CD4-positive, alpha-beta T cell treated with Interleukin-17A for 4 hours (primary cell): ENCODE measurements around the gene TINAGL1.

ENCODE experiments used
- DNase-seq: peaks from one replicate; pipeline ENCODE4 v3.0.0-alpha.2; 2020; ENCODE audit warnings: mixed read lengths

Gene TINAGL1

DNA sequence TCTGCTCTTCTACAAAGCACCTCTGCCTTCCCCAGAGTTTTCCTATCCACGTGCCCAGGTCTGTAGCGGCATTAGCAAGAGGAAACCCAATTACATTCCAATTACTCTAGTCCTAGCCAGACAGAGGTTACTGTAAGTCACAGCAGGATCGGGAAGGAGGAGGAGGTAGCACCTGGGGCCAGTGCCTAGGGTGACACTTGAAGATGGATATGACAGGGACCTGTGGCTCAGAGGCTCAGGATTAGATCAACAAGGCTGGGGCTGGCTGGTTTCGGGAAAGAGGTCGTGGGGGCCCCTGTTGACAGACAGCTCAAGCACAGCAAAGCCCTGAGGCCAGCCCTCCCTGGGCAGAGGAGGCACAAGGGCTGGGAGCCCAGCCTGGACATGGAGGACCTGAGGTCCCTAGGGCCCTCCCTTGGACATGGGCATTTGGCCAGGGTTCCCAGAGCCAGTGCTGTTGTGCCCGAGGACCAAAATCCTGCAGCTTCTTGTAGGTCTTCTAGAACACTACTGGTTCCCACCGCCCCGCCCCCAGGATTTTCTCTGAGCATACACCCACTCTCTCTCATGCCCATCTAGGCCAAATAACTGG, 38.2 kb downstream of the TINAGL1 start:
- DNase-seq, result no peak

DNA sequence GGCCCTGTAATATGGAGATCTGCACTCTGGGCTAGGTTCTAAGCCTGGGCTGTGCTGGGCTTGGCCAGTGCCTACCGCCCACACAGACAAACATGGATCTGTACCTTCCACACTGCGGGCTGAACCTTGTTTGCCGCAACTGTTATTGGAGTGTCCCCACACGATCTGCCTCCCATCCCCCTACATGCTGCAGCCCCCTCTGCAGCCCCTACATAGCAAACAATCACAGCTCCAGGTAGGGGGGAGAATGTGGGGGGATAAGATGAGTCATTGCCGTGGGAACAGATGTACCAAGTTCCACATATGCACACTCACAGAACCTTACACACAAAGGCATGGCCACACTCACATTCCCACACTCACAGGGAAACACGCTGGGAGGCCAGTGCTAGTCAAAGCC, 39.1 kb downstream of the TINAGL1 start:
- no peak for DNase-seq

DNA sequence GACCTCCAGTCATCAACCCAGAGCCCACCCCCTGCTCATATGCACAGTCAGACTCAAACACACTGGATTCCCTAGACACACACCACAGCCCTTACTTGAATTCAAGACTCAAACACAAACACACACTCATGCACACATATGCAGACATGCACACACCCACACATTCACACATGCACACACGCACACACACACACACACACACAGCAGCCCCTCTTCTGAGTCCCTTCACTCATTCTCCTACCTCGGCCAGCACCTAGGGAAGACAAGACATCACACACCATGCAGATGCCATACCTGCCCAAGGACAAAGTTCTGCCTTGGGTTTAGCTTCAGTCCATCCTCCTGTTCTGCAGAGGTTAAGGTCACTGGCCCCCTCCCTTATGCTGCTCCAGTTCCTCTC, 39.6 kb downstream of the TINAGL1 start:
- DNase-seq, result no peak

DNA sequence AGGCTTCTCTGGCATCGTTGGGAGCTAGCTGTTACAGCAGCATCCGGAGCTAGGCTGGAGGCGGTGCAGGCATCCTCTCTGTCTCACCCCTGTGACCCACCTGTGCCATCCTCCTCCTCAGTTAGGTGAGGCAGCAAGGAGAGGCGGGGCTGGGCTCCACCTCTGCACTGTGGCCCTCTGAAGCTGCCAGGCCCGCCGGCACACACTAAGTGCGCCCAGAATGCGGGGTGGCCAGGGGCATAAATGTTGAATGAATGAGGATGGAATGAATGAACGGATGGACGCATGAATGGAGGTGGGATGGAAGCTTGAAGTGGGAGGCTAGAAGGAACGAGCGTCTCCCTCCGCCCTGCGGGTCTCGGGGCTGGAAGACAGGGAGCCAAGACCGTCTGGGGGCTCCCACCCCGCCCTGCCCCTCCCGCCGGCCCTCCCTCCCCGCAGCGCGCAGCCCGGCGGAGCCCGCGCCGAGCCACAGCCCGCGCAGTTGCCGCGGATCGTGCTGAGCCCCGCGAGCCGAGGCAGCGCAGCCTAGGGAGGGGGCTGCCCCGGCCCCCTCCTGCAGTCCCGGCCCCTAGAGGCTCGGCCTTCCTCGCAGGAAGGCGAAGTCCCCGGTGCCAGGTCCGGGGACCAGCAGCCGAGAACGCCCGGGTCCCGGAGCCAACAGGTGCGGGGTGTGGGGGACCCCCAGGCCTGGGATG, 41.1 kb downstream of the TINAGL1 start, which contains the start of gene HCRTR1:
Gene HCRTR1, plus strand, starts transcription at position 472 of the 698 bp plus-strand sequence. CDS start 1,504 bp downstream, outside the sequence.
- no peak for DNase-seq

DNA sequence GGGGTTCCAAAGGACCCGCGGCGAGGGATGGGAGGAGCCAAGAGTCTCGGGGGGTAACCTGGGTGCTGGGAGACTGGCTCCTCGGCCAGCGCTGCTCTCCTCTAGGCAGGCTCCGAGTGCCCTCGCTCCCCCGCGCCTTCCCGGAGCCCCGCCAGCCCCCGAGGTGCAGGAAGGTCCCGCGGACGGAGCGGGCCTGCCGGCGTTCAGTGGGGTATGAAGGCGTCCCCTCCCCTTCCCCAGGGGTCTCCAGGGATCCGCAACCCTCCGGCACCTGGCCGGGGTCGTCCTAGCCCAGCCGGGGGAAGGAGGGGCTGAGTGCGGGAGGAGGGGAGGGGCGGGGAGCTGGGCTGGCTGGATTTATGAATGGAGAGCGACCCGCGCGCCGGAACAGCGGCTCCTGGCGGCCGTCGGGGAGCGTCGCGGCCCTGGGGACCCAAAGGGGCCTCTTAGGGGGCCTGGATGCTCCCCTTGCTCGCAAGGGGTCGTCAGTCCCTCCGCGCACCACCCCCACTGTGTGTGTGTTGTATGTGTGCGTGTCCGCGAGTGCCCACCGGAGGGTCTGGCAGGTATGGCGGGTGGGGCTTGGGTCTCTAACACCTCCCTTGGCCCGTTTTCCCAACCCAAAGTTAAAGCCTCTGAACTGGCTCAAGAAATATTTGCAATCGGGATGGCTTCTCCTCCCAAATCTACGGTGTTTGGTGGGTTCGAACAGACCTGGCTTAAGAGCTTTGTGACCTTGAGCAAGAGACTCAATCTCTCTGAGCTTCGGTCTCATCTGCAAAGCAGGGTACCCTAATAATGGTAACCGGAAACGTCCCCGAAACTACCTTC, 41.8 kb downstream of the TINAGL1 start:
- DNase-seq, result peak; percentile 50

DNA sequence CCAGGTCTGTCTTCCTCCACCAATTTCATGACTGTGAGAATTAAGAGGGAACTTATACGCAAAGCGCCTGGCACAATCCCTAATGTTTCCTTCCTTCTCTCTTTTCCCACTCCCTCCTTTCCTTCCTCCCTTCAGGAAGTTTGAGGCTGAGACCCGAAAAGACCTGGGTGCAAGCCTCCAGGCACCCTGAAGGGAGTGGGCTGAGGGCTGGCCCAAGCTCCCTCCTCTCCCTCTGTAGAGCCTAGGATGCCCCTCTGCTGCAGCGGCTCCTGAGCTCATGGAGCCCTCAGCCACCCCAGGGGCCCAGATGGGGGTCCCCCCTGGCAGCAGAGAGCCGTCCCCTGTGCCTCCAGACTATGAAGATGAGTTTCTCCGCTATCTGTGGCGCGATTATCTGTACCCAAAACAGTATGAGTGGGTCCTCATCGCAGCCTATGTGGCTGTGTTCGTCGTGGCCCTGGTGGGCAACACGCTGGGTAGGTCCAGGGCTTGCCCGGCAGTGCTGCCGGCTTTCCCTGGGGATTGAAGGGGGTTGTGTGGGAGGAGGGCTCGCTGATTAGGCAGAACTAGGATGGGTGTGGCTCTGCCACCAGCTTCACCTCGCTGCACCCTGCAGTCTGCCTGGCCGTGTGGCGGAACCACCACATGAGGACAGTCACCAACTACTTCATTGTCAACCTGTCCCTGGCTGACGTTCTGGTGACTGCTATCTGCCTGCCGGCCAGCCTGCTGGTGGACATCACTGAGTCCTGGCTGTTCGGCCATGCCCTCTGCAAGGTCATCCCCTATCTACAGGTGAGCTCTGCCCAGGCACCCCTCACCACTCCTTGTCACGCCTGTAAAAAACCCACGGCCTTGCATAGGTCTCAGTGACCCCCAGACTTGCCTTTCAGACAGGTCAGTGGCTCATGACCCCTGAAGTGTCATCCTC, 42.9 kb downstream of the TINAGL1 start:
- DNase-seq, result no peak

DNA sequence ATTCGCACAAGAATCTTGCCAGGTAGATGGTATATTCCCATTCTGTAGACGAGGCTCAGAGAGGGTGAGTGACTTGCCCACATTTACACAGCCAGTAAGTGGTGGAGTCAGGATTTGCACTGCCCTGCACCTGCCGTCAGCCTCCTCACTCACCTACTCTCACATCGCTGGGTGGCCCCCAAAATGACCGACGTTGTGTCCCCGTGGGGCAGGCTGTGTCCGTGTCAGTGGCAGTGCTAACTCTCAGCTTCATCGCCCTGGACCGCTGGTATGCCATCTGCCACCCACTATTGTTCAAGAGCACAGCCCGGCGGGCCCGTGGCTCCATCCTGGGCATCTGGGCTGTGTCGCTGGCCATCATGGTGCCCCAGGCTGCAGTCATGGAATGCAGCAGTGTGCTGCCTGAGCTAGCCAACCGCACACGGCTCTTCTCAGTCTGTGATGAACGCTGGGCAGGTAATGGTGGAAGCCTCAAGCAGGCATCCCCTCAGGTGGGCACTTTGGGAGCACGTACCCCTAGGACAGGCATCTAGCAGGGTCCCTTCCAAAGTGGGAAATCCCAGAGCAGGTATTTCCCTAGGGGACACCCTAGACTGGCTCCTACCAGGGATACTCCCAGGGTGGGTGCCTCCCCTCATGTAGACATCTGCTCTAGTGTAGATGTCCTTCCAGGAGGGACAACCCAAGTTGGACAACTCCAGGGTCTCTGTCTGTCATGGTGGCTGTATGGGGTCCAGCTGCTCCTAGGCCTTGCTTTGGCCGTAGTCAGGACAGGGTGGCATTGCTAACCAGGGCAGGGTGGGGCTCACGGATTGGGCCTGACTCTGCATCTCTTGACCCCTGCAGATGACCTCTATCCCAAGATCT, 44.5 kb downstream of the TINAGL1 start:
- no peak for DNase-seq

DNA sequence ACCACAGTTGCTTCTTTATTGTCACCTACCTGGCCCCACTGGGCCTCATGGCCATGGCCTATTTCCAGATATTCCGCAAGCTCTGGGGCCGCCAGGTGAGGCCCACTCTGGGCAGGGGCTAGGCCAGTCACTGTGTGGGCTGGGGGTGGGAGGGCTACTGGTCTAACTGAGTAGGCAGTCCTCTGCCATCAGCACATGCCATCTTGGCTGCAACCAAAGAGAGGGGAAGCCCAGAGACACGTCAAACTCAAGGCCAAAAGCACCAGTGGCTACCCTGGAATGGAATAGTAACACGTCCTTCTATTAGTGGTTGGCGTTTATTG, 45.1 kb downstream of the TINAGL1 start:
- DNase-seq, result no peak

DNA sequence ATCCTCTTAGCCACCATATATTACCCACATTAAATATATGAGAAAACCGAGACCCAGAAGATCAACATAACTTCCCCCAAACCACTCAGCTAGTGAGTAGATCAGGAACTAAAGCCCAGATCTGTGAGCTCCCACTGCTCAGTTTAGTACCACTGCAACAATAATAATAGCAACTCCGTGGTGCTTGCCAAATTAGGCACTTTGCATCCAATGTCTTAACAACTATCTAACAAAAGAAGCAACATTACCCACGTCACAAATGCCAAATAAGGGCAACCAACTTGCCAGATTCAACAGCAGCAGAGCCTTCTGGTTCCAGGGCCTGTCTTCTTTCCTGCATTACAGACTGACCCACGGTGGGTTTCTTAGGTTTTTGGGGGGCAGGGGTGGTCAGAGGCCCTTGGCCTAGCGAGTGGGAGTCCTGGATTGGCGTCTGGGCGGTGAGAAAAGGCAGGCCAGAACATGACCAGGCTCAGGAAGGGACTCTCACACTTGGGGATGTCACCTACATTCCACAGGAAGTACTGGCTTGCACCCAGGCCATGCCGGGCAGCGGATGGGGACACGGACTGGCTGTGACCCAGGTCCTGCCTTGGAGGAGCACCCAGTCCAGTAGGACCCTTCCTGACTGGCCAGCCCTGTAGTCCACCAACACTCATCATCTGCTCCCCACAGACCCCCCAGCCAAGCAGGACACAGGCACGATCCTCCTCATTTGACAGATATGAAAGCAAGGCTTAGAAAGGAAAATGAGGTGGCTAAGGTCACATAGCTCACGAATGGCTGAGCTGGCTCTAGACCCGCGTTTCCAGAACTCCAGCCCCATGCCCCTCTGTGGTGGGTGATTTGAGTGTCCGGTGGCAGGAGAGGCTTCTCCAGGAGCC, 45.8 kb downstream of the TINAGL1 start:
- no peak for DNase-seq

DNA sequence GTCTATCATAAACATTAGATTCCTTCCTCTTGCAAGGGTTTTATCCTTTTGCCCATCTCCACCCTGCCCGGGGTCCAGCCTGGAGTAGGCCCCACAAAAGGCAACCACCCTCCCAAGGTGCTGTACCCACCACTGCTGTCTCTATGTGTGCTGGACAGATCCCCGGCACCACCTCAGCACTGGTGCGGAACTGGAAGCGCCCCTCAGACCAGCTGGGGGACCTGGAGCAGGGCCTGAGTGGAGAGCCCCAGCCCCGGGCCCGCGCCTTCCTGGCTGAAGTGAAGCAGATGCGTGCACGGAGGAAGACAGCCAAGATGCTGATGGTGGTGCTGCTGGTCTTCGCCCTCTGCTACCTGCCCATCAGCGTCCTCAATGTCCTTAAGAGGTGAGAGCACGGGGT, 47.0 kb downstream of the TINAGL1 start:
- no peak for DNase-seq

DNA sequence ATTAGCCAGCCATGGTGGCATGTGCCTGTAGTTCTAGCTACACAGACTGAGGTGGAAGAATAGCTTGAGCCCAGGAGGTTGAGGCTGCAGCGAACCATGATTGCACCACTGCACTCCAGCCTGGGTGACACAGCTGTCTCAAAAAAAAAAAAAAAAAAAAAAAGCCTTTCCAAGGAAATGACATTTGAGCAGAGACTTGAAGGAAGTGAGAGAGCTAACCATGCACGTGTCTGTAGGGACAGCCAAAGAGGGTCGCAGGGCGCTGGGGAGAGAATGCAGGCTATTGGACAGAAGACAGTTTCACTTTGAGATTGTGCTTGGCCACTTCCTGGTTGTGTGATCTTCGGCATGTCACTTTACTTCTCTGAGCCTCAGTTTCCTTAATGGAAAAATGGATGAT, 48.0 kb downstream of the TINAGL1 start:
- DNase-seq, result no peak

DNA sequence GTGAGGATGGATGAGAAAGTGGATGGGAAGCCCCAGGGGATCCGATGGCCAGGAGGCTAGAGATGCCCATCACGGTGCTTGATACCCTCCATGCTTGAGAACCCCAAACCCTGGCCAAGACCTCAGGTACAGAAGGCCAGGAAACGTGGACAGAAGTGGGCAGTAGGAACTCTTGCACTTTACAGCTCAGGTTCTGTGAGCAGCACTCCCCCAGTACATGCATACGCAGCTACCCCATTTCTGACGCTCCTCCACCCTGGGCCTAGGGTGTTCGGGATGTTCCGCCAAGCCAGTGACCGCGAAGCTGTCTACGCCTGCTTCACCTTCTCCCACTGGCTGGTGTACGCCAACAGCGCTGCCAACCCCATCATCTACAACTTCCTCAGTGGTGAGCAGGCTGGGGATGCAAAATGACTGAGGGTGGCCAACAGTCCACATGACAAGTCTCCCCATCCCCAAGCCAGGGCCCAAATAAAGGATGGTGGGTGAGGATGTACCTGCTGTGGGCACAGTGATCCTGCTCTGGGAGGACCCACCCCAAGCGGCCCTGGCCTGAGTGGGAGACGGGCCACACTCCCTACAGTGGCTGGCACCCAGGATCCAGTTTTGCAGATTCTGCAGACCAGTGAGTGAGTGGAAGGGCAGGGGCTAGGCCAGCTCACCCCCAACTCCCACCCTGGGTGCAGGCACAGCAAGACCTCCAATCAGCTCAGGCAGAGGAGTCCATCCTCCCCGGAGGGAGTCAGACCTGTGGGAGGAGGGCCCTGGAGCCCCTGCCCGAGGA, 48.6 kb downstream of the TINAGL1 start:
- no peak for DNase-seq

DNA sequence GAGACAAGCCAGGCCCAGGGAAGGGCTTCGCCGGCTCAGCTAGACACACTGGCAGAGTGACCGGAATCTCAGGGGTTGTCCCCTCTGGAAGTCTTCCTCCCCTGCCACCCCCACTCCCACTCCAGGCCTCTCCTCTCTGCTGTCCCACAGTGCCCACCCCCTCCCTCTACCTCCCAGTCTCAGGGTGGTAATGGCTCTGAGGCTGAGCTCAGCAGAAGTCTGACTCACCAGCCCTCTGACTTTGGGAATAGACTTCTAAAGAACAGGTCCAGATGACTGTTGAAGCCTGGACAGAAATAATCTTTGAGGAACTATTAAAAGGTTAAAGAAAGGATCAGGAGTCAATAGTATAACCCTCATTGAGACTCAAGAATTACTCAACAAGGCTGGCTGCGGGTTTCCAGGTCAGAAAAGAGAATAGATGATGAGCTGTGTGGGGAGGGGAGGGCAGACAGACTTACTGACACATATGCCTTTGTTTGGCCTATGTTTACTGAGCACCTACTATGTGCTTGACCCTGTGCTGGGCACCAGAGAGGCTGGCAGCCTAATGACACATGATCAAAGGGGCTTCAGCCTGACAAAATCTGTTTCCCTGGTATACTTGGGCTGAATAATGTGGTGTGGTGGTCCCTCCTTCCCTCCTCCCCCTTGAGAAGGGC, 49.4 kb downstream of the TINAGL1 start:
- no peak for DNase-seq

DNA sequence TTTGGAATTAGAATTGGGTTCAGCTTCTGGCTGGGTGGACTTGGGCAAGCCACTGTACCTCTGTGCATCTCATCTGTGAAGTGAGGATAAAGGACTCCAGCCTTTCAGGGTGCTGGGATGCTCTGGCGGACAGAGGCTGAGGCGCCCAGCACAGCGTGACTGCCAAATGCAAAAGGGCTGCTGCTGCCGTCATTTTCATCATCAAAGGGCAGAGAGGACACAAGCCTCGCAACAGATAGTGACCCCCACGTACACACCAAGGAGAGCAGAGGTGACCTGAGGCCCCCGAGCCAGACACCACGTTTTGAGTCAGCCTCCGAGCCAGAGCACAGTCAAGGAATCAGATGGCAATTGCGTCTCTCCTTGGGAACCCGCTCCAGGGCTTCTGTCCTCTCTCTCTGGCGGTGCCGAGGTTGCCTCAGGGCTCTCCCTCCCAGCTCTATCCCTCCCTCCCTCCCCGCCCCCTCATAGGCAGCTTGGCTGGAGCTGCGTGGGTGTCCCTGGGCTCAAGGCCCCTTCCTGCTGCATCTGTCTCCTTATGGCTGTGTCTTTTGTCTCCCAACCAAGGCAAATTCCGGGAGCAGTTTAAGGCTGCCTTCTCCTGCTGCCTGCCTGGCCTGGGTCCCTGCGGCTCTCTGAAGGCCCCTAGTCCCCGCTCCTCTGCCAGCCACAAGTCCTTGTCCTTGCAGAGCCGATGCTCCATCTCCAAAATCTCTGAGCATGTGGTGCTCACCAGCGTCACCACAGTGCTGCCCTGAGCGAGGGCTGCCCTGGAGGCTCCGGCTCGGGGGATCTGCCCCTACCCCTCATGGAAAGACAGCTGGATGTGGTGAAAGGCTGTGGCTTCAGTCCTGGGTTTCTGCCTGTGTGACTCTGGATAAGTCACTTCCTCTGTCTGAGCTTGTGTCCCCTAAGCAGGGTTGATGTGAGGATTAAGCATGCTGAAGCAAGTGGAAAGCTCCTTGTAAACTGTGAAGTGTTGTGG, 50.2 kb downstream of the TINAGL1 start:
- no peak for DNase-seq

DNA sequence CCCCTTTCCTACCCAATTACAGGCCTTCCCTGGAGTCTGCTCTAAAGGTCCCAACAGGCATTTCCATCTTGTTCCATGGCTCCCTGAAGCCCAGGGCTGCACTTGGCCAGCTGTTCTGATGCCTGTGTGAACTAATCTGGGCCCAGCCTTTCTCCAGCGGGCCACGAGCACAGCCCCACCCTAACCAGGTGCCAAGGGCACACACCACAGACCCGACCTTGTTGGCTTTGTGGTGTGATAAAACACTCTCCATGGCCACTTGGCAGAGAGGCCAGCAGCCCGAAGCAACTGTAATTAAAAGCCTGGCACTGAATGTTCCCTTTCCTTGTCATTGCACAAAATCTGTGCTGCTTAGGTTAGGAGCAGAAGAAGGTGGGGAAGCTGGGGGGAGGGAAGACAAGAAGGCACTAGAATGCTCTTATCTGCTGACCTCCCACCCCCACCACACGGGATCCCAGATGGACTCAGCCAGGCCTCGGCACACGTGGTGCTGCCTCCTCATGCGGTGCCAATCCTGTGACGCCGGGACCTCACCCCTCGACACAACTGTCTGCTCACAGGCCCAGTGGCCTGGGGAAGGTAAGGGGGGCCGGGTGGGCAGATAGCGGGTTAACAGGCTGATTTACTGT, 51.1 kb downstream of the TINAGL1 start:
- no peak for DNase-seq

DNA sequence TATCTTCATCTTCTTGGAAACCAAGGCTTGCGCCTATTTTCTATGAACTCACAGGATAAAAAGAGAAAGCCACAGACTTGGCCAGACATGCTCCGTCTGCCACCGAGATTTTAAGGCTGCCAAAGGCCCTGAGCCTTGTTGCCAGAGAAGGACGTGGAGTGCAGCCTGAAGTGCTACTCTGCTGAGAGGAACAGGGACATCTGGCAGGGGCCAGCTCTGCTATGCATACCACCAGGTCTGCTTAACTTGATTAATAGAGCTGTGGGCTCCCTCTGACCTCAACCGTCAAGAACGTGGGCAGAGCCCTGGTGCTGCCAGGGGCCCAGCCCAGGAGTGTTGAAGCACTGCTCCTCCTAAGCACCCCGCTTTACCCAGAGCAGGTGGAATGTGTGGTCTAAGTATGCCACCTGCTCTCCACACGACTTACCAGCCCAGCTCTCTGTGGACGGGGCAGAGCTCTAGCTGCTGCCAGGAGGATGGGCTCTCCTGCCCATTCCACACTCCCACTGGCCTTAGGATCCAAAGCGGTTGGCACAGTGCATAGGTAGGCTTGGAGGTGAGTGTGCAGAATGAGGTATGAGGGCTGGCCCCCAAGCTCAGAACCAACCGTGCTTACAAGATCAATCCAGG, 51.7 kb downstream of the TINAGL1 start:
- DNase-seq, result no peak

DNA sequence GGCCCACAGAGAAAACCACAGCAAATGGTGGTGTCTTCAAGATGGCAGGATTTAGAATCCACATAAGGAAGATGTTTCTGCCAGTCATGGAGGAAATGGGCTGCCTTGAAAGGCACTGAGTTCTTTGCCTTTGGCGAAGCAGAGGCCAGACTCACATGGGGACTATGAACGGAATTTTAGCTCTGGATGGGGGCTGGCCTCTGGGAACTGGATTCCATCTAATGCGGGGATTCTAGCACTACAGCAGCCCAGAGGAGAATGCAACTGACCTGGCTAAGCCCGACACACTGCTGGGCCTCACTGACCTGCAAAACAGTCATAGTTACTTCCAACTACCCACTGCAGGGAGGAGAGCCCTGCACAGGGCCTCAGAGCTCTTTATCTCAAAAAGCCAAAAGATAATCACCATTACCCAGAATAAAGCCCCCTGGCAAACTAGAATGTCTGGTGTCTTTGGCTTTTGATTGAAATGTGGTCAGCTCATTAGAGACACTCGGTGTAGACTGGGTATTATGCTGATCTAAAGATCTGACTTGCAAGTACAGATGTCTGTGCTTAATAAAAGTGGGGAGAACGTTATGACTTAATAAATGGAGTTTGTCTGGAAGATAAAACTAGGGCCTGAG, 52.7 kb downstream of the TINAGL1 start:
- DNase-seq, result no peak
